ENCODE measurements around the gene BAAT. TPM values are rescaled to one million over a fixed set of nuclear protein-coding genes. Genes with fewer than 3 reads are reported as not detected.

BAAT gene
- total and polyA plus RNA-seq, 2 experiments from 2014 or later, result 19.8 to 41.8 TPM

DNA sequence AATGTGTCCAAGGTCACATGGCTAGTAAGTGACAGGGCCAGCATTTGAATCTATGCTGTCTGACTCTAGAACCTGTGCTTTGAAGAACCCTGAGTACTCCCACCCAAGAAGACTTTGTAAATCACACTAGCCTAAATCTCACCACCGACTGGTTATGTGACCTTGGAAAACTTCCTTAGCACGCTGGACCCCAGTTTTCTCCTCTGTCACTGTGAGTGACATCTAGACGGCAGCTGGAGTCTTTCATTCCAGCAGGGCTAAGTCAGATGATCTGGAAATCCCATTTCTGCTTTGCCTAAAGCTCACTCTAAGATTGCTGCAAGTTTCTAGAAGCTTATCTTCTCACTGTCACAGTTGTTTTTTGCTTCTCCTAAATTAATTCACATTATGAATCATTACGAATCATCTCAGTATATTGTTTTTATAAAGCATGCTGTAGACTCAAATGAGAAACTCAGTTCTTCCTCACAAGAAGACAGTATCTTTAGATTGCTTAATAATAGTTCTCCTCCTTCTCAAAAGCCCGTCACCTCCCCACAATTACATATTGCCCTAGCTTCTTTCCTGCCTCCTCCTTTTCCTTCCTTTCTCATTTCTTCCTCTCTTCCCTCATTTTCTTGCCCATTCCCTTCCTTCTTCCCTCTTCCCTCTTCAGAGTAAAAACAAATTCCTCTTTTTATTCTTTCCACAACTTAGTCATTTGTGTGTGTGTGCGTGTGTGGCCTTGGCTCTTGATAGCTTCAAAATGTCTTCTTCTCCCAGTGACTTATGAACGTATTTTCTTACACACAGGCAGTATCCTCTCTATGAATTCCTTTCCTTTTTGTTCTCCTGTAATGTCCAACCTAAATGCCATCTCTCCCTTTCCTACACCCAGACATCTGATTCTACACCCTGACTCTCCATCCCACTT is 34.0 kb upstream of the BAAT start:
- Histone ChIP-seq H3K27me3 (no peaks in the 10 kb centered on the region), H3K9me2 (replicated peaks; ENCODE audit: insufficient read depth) (no peaks in the 10 kb centered on the region), H3K4me1 (ENCODE audit: insufficient read depth) (no peaks in the 10 kb centered on the region), H3K79me2 (no peaks in the 10 kb centered on the region), H3K36me3 (replicated peaks; ENCODE audit: insufficient read depth, low read depth) (no peaks in the 10 kb centered on the region), H3K9me3 (ENCODE audit: low read depth) (peaks cover 7% of the 10 kb centered on the region), H3K4me3 (no peak overlapping the region), H4K20me1 (ENCODE audit: insufficient read depth, poor library complexity, severe bottlenecking) (no peaks in the 10 kb centered on the region), H3K4me2 (no peak overlapping the region), H2AFZ (no peak overlapping the region), H3K27ac (no peak overlapping the region)
- no peak for DNase-seq (ENCODE audit: low spot score)
- TF ChIP-seq CTCF (IDR thresholded peaks at IDR 0.05; ENCODE audit: poor library complexity), result no peak
- no peak for TF ChIP-seq EZH2phosphoT487 (IDR thresholded peaks at IDR 0.05; ENCODE audit: low read depth, severe bottlenecking, unreplicated experiment)
- TF ChIP-seq EZH2 (IDR thresholded peaks at IDR 0.05; ENCODE audit: borderline replicate concordance), result no peak
- 77% methylated on average over 7 of the region's 7 CpGs for WGBS (ENCODE audit: low lambda C conversion rate, missing lambda C conversion rate)

- Histone ChIP-seq H2AFZ (no peak overlapping the region), H3K9me3 (ENCODE audit: low read depth) (peaks cover 15% of the 10 kb centered on the region), H3K4me3 (no peak overlapping the region), H3K27me3 (no peaks in the 10 kb centered on the region), H4K20me1 (ENCODE audit: insufficient read depth, poor library complexity, severe bottlenecking) (no peaks in the 10 kb centered on the region), H3K36me3 (replicated peaks; ENCODE audit: insufficient read depth, low read depth) (no peaks in the 10 kb centered on the region), H3K4me1 (ENCODE audit: insufficient read depth) (no peaks in the 10 kb centered on the region), H3K9me2 (replicated peaks; ENCODE audit: insufficient read depth) (no peaks in the 10 kb centered on the region), H3K27ac (no peak overlapping the region), H3K4me2 (no peak overlapping the region), H3K79me2 (no peaks in the 10 kb centered on the region)
- DNase-seq (ENCODE audit: low spot score), result no peak
- TF ChIP-seq CTCF (IDR thresholded peaks at IDR 0.05; ENCODE audit: poor library complexity) (no peak), EZH2phosphoT487 (IDR thresholded peaks at IDR 0.05; ENCODE audit: low read depth, severe bottlenecking, unreplicated experiment) (no peak), EZH2 (IDR thresholded peaks at IDR 0.05; ENCODE audit: borderline replicate concordance) (no peak)
These were observed 33.2 kb upstream of the BAAT start for GRCh38 chr9:101417977-101418376.

GRCh38 chr9:101417389-101417788 is 32.6 kb upstream of the BAAT start:
- H3K4me1 ChIP-seq (ENCODE audit: insufficient read depth), result no peaks in the 10 kb centered on the region
- no peaks in the 10 kb centered on the region for H3K9me2 ChIP-seq (replicated peaks; ENCODE audit: insufficient read depth)
- no peak for DNase-seq (ENCODE audit: low spot score)
- no peak overlapping the region for H3K4me2 ChIP-seq
- no peaks in the 10 kb centered on the region for H3K36me3 ChIP-seq (replicated peaks; ENCODE audit: insufficient read depth, low read depth)
- no peaks in the 10 kb centered on the region for H3K27me3 ChIP-seq
- H3K9me3 ChIP-seq (ENCODE audit: low read depth), result peaks cover 19% of the 10 kb centered on the region
- no peak overlapping the region for H3K27ac ChIP-seq
- no peak overlapping the region for H3K4me3 ChIP-seq
- no peaks in the 10 kb centered on the region for H3K79me2 ChIP-seq
- H4K20me1 ChIP-seq (ENCODE audit: insufficient read depth, poor library complexity, severe bottlenecking), result no peaks in the 10 kb centered on the region
- no peak overlapping the region for H2AFZ ChIP-seq
- no peak for TF ChIP-seq CTCF (IDR thresholded peaks at IDR 0.05; ENCODE audit: poor library complexity)
- TF ChIP-seq EZH2 (IDR thresholded peaks at IDR 0.05; ENCODE audit: borderline replicate concordance), result no peak
- no peak for TF ChIP-seq EZH2phosphoT487 (IDR thresholded peaks at IDR 0.05; ENCODE audit: low read depth, severe bottlenecking, unreplicated experiment)
